Activated CD8-positive, alpha-beta memory T cell treated with anti-CD3 and anti-CD28 coated beads, Interleukin-2, amount 50 U/mL, for 48 hours (primary cell): Measurements from ENCODE around the gene SORCS1.

Experiments used
- DNase-seq: peaks from one replicate; pipeline ENCODE4 v3.0.0-alpha.2; 2020

SORCS1 gene

GRCh38 chr10:106795619-106796018 lies 368.9 kb downstream of the SORCS1 start:
- no peak for DNase-seq

- no peak for DNase-seq
Measured at GRCh38 chr10:106793617-106794016, 370.9 kb downstream of the SORCS1 start.

- DNase-seq: no peak
Measured at GRCh38 chr10:106789623-106790022, 374.9 kb downstream of the SORCS1 start.

- no peak for DNase-seq
Measured at GRCh38 chr10:106788982-106789381, 375.5 kb downstream of the SORCS1 start.

GRCh38 chr10:106785528-106785927 lies 379.0 kb downstream of the SORCS1 start:
- no peak for DNase-seq

- DNase-seq: no peak
Measured at GRCh38 chr10:106780632-106781031, 383.9 kb downstream of the SORCS1 start.

DNA sequence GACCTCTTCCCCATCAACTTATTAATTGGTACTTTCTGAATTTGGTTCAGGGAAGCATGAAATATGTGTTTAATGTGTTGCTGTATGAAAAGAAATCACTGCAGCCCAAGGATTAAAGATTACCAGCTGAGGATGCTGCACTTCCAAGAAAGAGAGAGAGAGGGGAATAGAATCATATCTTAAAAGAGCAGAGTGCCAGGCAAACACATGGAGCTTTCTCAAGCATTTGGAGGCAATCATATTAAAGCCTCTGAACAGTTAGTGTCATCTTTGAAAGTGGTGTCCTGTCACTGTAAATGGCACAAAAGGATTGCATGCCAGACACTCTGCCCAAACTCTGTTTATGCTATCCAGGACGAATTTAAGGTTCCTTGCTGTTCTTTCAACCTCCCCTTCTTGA lies 386.7 kb downstream of the SORCS1 start:
- no peak for DNase-seq

GRCh38 chr10:106775127-106775526 lies 389.4 kb downstream of the SORCS1 start:
- no peak for DNase-seq

GRCh38 chr10:106772957-106773356 lies 391.5 kb downstream of the SORCS1 start:
- no peak for DNase-seq

DNA sequence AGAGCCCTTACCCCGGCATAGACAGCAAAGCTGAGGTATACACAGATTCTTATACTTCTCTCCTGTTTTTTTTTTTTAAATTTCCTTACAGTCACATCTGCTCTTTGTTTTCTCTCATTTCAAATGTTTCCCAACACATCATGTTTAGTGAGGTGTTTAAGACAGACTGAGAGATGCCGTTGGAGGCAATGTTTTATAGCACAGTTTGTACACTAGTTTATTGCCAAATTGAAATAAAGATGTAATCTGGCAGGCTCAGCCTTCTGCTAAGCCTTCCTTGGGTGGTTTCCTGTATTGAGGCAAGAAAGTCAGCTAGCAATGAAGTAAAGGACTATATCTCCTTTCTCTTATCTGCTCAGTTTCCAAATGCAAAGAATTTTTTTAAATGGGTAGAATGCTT lies 393.4 kb downstream of the SORCS1 start:
- DNase-seq: no peak

DNA sequence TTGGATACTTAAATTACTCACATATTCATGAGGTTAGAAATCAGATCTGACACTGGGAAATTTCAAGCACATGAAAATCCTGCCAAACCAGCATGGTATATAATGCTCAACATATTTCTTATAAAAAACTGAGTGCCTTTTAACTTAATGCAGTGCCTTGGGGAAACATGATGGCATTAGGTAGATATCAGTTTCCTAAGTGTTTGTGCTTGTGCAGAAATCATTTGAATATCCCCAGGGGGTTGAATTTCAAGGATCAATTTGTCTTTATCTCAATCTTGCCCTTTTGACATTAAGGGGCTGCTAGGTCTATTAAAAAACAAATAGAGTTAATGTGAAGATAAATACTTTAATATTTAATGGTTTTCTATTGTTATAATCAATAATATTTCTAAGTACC lies 396.3 kb downstream of the SORCS1 start:
- no peak for DNase-seq

DNA sequence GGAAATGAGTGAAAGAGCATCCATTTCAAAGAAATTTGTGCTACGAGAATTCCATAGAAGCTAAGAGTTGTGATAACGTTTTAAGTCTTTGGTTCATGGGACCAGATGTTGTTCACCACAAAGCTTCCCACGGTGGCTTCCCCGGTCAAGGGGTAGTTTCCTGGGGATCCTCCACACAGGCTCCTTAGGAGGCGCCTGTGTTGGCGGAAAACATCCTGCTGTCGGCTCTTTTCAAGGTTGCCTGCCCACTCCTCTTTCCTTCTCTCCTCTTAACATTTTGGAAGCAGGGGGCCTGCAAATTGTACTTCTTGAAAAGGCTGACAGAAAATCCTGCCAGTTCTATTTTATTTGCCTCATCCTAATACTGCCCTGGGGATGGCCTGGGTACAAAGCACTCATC lies 398.6 kb downstream of the SORCS1 start:
- no peak for DNase-seq

DNA sequence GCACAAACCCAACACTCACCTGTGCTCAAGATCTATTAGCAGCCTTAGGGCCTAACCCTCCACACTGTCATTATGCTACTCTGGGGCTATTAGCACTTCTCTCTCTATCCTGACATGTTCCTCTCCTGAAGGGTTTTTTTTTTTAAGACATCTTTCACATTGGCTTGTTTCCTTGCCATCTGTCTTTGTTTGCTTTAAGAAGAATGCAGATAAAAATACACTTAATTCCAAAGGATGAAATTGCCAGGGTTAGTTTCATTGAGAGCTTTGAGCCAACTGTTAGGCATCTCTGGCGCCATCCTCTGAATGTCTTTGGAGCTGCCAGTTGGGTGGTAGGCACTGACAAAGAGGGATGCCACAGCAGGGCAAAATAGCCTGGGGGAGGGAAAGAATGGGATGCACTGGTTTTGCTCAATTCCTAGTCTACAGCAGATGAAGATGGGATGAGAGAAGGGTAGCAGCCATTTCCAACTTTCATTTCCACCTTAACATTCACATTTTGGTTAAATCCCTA lies 399.2 kb downstream of the SORCS1 start:
- DNase-seq: no peak

GRCh38 chr10:106764360-106764759 lies 400.1 kb downstream of the SORCS1 start:
- DNase-seq: no peak

DNA sequence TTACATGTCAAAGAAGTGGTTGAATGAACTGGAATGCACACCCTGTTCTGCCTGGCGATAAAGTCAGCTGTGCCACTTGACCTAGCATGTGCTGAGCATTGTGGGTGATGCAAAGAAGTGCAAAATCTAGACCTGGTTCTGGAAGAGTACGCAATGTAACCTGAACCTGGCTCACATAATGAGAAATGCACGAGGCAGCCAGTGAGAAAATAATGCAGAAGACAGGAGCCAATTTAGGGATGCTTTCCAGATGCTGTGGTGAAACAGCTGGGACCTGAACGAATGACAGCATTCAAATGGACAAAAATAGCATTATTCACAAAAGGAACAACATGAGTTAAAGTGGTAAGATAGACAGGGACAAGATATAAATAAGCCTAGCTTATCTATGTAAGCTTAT lies 402.6 kb downstream of the SORCS1 start:
- no peak for DNase-seq

DNA sequence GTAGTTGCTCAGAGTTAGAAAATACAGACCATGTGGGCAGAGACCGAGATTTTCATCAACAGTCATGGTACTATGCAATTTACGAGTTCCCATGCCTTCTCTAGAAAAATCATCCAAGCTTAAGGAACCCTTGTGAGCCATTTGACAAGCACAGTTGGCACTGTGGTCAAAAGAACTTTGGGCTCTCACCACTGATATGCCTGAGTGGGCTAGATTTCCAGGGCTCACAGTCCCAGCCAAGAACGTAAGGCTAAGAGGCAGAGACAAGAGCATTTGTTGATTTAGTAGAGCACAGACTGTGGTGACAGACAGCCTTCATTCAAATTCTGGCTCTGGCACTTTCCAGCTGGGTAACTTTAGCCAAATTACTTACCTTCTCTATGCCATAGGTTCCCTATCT lies 407.0 kb downstream of the SORCS1 start:
- no peak for DNase-seq

DNA sequence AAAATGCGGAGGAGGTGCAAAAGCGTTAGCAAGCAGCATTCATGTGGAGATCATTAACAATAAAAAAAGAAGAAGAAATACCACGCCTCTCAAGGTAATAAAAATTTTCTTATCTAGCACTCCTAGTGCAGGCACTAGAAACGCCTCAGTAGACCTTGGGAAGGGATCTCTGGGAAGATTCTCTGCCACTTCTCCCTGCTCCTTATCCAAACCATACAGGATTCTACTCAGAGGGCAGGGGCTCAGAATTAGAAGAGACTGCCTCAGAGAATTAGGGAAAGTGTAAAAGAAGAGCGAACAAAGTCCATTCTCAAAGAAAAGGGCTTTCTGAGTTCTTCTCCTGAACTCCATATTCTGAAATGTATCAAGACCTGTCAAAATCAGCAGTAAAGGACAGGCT lies 413.4 kb downstream of the SORCS1 start:
- no peak for DNase-seq

DNA sequence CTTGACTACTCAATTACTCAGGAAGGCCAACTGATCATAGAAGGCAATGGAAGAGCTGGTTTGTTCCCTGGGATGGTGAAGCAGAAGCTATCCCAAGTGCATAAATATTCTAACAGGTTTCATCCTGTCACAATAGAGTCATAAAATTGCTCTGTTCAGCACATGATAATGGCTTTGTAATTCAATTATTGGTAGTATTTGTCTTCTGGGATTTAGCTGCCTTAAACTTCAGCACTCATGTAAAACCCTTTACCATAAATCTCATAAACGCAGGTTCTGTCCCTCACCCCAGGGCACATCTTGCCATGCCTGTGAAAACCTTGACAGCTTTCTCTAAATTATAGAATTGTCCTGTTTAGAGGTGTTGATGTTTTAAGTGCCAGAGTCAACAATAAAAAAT lies 417.6 kb downstream of the SORCS1 start:
- no peak for DNase-seq

- no peak for DNase-seq
Measured at GRCh38 chr10:106741006-106741530, 423.4 kb downstream of the SORCS1 start.

DNA sequence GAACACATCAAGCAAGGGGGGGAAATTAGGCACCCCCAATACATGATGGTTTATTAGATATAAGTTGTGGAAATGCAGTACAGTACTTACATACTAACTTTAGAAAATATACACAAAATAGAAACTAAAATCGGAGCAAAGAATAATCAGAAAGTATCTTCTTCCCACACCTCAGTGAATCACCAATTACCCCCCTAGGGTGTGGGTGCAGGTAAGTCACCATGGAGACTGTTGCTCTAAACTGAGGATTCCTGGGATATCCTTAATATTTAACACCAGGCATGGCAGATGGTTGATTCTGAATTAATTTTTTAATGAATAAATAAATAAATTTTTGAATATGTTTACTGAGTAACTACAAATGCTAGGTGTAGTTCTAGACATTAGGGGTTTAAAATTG lies 424.4 kb downstream of the SORCS1 start:
- DNase-seq: no peak

GRCh38 chr10:106734220-106734619 lies 430.3 kb downstream of the SORCS1 start:
- no peak for DNase-seq

- DNase-seq: no peak
Measured at GRCh38 chr10:106728232-106728631, 436.3 kb downstream of the SORCS1 start.

GRCh38 chr10:106727170-106727569 lies 437.3 kb downstream of the SORCS1 start:
- no peak for DNase-seq

DNA sequence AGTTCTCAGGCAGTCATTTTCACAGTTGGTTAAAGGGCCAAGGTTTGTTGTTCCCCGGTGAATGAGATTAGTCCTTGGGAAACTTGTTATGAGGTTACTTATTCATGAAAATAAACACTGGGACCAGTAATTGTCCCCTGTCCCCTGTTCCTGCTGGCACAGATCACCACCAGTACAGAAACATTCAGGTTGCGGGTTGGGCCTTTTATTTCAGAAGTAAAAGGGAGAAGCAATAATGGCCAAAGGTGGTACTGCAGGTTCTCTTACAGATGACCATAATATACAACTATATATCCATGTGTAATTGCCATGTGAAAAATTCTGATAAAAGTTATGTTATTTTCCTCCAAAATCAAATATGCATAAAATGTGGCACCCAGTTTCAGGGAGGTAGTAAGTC lies 442.0 kb downstream of the SORCS1 start:
- DNase-seq: no peak

- no peak for DNase-seq
Measured at GRCh38 chr10:106720683-106721082, 443.8 kb downstream of the SORCS1 start.

DNA sequence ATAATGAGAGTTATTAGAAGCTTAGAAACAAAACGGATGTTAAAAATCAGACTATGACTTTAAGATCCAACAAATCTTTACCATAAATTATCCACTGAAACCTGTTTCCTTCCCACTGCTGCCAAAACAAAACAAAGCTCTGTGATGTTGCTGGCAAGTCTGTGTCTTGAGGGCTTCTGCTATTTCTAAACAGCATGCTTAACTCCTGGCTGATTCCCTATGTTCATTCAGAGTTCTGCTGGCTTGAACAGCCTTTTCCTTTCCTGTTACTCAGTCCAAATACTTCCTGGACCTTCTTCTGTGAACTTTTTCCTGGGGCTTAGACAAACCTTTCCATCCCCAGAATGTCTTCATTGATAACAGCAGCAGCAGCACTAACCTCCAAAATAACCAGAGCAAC lies 448.1 kb downstream of the SORCS1 start:
- DNase-seq: no peak
